Activated CD8-positive, alpha-beta memory T cell treated with anti-CD3 and anti-CD28 coated beads, Interleukin-2, amount 50 U/mL, for 24 hours (primary cell): ENCODE data around the gene DIRAS3.
"Not testable (repeated sequence)": the region's sequence is repeated elsewhere in the genome, so short reads cannot be mapped to it uniquely, and the experiment has no call there.

ENCODE experiments used
- DNase-seq: peaks from one replicate; pipeline ENCODE4 v3.0.0-alpha.2; 2020; ENCODE audit errors: extremely low read depth

Gene DIRAS3

DNA sequence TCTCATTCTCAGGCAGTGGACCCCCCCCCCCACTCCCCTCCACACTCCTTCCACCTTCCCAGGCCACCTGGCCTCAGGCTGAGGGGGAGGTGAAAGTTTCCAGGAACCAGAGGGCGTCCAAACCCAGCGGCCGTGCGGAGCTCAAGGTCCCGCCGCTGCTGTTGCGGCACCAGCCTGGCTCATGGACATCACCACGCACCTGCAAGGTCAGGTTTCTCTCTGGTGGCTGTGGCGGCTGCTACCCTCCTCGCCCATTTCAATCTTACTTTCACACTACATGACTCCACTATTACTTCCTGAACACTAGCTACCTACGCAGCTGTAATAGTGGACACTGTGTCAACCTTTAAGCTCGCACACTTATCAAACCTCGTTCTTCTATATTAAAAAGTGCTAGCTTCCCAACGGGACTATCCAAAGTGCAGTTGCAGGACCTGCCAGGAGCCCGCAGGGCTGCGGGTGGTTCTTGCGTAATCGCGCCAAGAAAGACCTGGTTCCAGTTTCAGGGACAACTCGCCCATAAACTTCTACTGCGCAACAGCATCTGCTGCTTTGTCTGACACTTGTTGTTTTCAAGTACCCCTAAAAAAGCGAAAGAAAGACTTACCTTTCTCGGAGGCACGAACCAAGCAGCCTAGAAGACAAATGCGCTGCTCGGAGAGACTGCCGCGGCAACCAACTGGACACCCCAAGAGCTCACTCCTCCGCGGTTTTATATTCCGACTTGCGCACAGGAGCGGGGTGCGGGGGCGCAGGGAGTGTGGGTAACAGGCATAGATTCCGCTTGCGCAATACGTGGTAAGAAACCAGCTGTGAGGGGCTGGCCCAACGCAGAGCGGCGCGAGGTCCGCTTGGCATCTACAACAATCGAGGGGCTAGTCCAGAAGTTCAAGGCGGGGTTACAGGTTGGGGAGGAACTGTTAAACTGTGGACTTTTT, at the start of gene DIRAS3:
Gene DIRAS3, minus strand, starts transcription at position 687 of the 938 bp plus-strand sequence. CDS start 3,330 bp downstream, outside the sequence.
- DNase-seq = no peak

- no peak for DNase-seq
Measured at GRCh38 chr1:68093737-68094136, 43.3 kb upstream of the DIRAS3 start.

DNA sequence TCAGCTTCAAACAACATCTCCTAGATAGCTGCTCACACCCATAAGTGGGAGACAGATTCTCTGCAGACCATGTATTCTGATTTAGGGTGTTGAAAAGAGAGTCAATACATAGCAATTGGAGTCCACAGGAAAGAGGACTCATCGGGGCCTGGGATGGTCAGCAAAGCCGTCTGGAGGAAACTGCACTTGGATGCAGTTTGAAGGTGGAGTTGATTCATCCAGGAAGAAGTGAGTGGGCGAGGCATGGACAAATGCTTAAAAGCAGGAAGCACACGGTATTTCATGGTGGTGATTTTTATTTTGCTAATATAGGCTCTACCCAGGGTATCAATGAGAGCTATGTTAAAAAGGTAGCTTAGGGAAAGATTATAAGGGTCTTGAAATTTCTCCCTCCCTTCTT, 36.8 kb upstream of the DIRAS3 start:
- no peak for DNase-seq

DNA sequence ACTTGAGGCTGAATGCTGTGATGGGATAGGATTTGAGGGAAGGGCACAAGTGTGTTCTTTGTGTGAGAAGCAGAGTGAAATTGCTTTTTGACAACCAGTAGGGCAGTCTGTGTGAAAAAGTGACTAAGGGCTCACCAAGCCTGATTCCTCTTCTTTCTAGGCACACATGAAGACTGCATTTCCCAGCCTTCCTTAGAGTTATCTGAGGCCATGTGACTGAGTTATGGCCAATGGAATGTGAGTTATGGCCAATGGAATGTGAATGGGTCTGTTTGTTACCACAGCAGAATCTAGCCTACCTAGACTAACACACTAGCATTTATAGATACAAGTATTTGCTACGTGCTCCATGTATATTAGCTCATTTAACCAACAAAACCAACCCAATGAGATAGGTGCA, 35.3 kb upstream of the DIRAS3 start:
- DNase-seq = no peak

DNA sequence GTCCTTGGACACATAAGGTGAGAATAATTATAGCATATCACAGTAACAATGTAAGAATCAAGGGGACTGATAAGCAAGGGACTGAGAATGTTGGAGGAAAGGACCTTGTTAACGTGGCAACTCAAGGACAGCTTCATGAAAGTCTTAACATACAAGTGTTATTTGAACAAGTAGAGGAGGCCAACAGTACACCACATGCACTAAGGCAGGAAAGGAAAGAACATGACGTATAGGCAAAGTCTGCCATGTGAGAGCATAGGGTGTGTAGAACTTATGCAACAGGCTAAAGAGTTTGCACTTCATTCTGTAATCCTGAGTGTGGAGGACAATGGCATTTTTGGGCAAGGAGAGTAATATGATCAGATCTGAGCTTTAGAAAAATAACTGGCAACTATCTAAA, 33.3 kb upstream of the DIRAS3 start:
- DNase-seq = no peak

GRCh38 chr1:68081775-68082283, 31.4 kb upstream of the DIRAS3 start:
- no peak for DNase-seq

DNA sequence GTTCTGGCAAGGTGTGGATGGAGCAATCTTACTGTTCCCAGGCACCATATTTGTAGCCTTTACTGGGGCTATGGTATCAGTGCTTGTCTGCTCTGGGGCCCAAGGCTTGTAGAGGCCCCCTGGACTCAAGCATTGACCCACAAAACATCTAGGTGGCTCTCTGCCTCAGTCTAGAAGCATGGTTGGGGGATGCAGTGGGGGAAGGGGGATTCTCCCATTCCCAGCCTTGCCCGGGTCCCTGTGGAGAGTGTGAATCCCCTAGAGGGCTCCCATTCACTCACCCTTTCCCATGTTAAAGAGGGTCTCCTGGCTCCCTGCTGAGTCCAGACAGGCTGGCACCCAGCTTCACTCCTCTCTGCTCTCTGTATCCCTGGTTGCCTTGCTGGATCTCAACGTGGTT, 28.2 kb upstream of the DIRAS3 start:
- DNase-seq = no peak

- DNase-seq = no peak
Measured at GRCh38 chr1:68074472-68074871, 24.0 kb upstream of the DIRAS3 start.

GRCh38 chr1:68065766-68066165, 15.3 kb upstream of the DIRAS3 start:
- no peak for DNase-seq

GRCh38 chr1:68058053-68058452, 7.6 kb upstream of the DIRAS3 start:
- not testable (repeated sequence) for DNase-seq

- no peak for DNase-seq
Measured at GRCh38 chr1:68057564-68057963, 7.1 kb upstream of the DIRAS3 start.

DNA sequence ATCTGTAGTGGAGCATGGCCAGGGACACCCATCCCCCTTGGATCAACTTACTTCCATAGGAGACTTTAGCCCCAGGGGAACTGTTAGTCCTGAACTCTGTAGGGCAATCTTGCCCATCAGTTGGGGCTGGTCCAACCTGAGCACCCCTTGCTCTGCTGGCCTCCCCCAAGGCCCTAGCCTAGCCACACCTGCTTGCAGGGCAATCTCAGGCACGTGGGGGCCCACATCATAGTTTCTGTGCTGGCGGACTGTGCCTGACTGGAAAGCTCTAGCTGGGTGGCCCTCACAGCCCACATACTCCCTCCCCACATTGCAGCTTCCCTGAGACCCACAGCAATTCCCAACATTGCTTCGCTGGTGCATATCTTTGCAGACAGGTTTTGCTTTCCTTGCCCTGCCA, 6.6 kb upstream of the DIRAS3 start:
- DNase-seq = no peak

DNA sequence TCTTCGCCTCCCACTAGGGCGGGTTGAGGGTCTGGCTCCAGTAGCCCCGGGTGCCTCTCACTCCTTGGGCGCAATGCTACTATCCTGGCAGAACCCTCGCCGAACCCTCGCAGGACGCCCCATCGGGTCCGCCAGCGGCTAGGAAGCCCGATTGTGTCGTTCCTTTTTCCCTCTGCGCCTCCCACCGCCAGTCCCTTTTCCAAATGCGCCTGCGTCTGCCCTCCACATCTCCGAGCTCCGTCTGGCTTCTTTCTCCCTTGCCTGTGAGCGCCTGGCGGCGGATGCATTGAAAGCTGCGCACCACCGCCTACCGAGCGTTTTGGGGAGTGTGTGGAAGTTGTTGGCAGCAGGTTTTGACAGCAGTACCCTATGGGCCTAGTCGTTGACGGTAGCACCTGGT, 1.0 kb upstream of the DIRAS3 start:
- no peak for DNase-seq

- no peak for DNase-seq
Measured at GRCh38 chr1:68047659-68048026, 2.8 kb downstream of the DIRAS3 start.

- DNase-seq = no peak
Measured at GRCh38 chr1:68046885-68047658, 3.4 kb downstream of the DIRAS3 start.

DNA sequence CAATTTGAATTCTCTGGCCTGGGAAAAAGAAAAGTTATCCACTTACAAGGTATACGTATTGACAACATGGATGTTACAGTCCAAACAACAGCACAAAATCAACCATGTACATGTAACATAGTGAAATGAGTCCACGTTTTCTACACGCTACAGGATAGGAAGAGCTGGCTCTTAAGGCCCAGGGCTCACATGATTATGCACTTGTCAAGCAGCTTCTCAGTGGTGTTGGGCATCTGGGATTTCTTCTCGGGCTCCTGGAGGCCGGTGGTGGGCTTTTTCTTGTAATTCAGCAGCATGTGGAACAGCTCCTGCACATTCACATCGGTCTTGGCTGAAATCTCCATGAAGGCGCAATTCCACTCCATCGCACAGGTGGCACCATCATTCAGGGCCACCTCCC, 4.0 kb downstream of the DIRAS3 start:
- DNase-seq = no peak

- DNase-seq = no peak
Measured at GRCh38 chr1:68045511-68046180, 4.8 kb downstream of the DIRAS3 start.

DNA sequence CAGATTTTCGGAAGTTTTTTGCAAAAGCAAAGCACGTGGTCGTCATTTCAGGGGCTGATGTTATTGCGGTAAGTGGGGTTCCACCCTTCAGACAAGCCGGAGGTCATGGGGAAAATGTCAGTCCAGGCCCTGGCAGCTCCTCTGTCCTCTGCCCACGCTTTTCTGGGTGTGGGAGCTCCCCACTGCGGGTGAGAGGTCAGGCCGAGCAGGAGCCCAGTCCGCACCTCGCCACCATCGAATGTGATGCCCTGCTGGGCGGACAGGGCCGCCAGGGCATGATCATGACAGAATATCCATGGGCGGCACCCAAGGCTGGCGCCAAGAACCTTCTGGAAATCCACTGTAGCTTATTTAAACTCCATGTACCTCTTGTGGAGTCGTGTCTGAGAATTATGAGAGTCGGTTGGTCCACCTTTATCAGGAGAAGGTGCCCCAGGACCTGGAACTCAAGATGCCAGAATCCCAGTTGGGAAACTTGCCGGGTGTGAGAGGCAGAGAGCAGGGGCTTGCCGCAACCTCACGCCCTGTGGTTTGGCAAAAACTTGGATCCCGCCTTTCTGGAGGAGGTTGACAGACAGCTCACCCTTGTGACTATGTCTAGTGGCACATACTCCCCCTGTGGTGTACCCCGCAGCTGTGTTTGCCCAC, 6.9 kb downstream of the DIRAS3 start:
- DNase-seq = no peak

DNA sequence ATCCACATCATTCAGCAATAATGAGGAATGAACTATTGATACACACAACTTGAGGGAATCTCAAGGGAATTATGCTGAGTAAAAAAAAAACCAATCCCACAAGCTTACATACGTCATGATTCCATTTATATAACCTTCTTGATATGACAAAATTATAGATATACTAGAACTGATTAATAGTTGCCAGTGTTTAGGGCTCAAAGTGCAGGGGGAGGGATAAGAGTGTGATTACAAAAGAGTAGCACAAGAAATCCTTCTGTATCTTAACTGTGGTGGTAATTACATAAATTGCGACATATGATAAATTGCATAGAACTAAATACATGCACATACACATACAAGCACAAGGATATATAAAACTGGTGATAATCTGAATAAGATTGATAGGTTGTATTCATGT, 13.5 kb downstream of the DIRAS3 start:
- DNase-seq = no peak

DNA sequence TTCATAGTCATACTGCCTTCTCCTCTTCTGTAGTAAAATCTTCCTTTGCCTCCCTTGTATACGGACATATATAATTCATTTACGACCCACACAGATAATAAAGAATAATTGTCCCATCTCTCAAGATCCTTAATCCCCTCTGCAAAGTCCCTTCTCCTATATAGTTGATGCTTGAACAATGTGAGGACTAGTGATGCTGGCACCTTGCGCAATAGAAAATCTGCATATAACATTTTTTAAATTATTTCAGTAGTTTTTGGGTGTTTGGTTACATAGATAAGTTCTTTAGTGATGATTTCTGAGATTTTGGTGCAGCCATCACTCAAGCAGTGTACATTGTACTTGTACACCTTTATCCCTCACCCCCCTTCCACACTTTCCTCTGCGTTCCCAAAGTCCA, 21.0 kb downstream of the DIRAS3 start:
- no peak for DNase-seq

DNA sequence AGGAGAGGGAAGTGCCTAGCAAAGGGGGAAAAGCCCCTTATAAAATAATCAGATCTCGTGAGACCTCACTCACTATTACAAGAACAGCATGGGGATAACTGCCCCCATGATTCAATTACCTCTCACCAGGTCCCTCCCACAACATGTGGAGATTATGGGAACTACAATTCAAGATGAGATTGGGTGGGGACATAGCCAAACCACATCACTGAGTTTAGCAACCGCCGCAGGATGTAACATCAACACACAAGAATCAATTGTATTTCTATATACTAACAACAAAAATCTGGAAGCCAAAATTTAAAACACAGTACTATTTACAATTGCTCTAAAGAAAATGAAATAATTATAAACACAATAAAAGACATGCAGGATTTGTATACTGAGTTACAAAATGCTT, 21.9 kb downstream of the DIRAS3 start:
- no peak for DNase-seq
